DOHH2 (cell line): ENCODE data around the gene CD8B2.

Experiments used
- H3F3A ChIP-seq: fragments of 200-600 bp; sonication (generic), shearing (Covaris generic); 2 replicates; pipeline ENCODE4 v1.6.0; 2016; ENCODE audit warnings: antibody characterized with exemption, mild to moderate bottlenecking; ENCODE audit not compliant: control insufficient read depth, insufficient read depth
- H3K27ac ChIP-seq: fragments of 200-600 bp; sonication (generic); 2 replicates; pipeline ENCODE4 v1.5.1; 2014; ENCODE audit warnings: low read depth, mild to moderate bottlenecking, low read length, moderate library complexity
- H3K27me3 ChIP-seq: fragments of 200-600 bp; sonication (generic); 2 replicates; pipeline ENCODE4 v1.6.1; 2014; ENCODE audit warnings: mild to moderate bottlenecking, low read length, mixed read lengths; ENCODE audit not compliant: control insufficient read depth
- H3K36me3 ChIP-seq: fragments of 200-600 bp; sonication (generic); 2 replicates; pipeline ENCODE4 v1.6.1; 2014; ENCODE audit warnings: mild to moderate bottlenecking, low read length, moderate library complexity, mixed read lengths; ENCODE audit not compliant: control insufficient read depth
- H3K4me1 ChIP-seq: fragments of 200-600 bp; sonication (generic); 2 replicates; pipeline ENCODE4 v1.6.1; 2014; ENCODE audit warnings: mild to moderate bottlenecking, low read length, mixed read lengths; ENCODE audit not compliant: control insufficient read depth
- H3K4me2 ChIP-seq: fragments of 200-600 bp; sonication (generic); 2 replicates; pipeline ENCODE4 v1.6.0; 2014; ENCODE audit warnings: mild to moderate bottlenecking, low read length, moderate library complexity
- H3K4me3 ChIP-seq: fragments of 200-600 bp; sonication (generic); 2 replicates; pipeline ENCODE4 v1.5.1; 2014; ENCODE audit warnings: mild to moderate bottlenecking, low read length, mixed read lengths
- H3K79me2 ChIP-seq: fragments of 200-600 bp; sonication (generic); 2 replicates; pipeline ENCODE4 v1.6.1; 2014; ENCODE audit warnings: mild to moderate bottlenecking, low read length, mixed read lengths; ENCODE audit not compliant: control insufficient read depth
- H3K9me2 ChIP-seq: fragments of 200-600 bp; sonication (generic); replicated peaks from 2 replicates; pipeline ENCODE4 v1.6.1; 2014; ENCODE audit warnings: mild to moderate bottlenecking, low read length, mixed read lengths; ENCODE audit not compliant: control insufficient read depth
- H3K9me3 ChIP-seq: fragments of 200-600 bp; sonication (generic); 2 replicates; pipeline ENCODE4 v1.6.1; 2014; ENCODE audit warnings: antibody characterized with exemption, low read length, mixed read lengths; ENCODE audit not compliant: control insufficient read depth, insufficient read depth
- H4K20me1 ChIP-seq: fragments of 200-600 bp; sonication (generic); 2 replicates; pipeline ENCODE4 v1.6.0; 2014; ENCODE audit warnings: low read depth, mild to moderate bottlenecking, antibody characterized with exemption, low read length, moderate library complexity; ENCODE audit not compliant: control insufficient read depth, insufficient read depth
- CTCF ChIP-seq: fragments of 200-600 bp; sonication (generic); IDR thresholded peaks from one replicate; pipeline ENCODE4 v1.5.1; 2014; ENCODE audit warnings: antibody characterized with exemption, mild to moderate bottlenecking, low read depth, low read length; ENCODE audit not compliant: poor library complexity, severe bottlenecking
- EZH2phosphoT487 ChIP-seq: fragments of 200-600 bp; sonication (generic); IDR thresholded peaks from 2 replicates; pipeline ENCODE4 v1.6.1; 2017; ENCODE audit warnings: borderline replicate concordance, mild to moderate bottlenecking, antibody characterized with exemption, low read length, moderate library complexity, mixed read lengths

CD8B2 gene

GRCh38 chr2:106547164-106547903, 60.2 kb downstream of the CD8B2 start:
- Histone ChIP-seq H3K27ac (no peak overlapping the region), H3K4me1 (peaks cover 3% of the 10 kb centered on the region; the same call in 1 of the 2 replicates), H3K4me3 (no peak overlapping the region), H3F3A (no peaks in the 10 kb centered on the region), H3K79me2 (no peaks in the 10 kb centered on the region), H3K36me3 (no peaks in the 10 kb centered on the region), H3K27me3 (peaks cover 8% of the 10 kb centered on the region), H3K4me2 (no peak overlapping the region), H3K9me3 (no peaks in the 10 kb centered on the region), H4K20me1 (no peaks in the 10 kb centered on the region), H3K9me2 (no peaks in the 10 kb centered on the region)
- TF ChIP-seq EZH2phosphoT487 (no peak), CTCF (no peak)

GRCh38 chr2:106551417-106552130, 64.4 kb downstream of the CD8B2 start:
- Histone ChIP-seq H3K36me3 (no peaks in the 10 kb centered on the region), H4K20me1 (no peaks in the 10 kb centered on the region), H3K4me2 (no peak overlapping the region), H3K9me3 (no peaks in the 10 kb centered on the region), H3F3A (no peaks in the 10 kb centered on the region), H3K4me1 (no peaks in the 10 kb centered on the region), H3K27me3 (no peaks in the 10 kb centered on the region), H3K27ac (no peak overlapping the region), H3K79me2 (no peaks in the 10 kb centered on the region), H3K9me2 (no peaks in the 10 kb centered on the region), H3K4me3 (no peak overlapping the region)
- no peak for TF ChIP-seq EZH2phosphoT487
- no peak for TF ChIP-seq CTCF

- Histone ChIP-seq H3F3A (no peaks in the 10 kb centered on the region), H3K4me3 (no peak overlapping the region), H3K36me3 (no peaks in the 10 kb centered on the region), H3K9me2 (no peaks in the 10 kb centered on the region), H4K20me1 (no peaks in the 10 kb centered on the region), H3K27ac (no peak overlapping the region), H3K4me2 (no peak overlapping the region), H3K9me3 (no peaks in the 10 kb centered on the region), H3K27me3 (no peaks in the 10 kb centered on the region), H3K79me2 (no peaks in the 10 kb centered on the region), H3K4me1 (no peaks in the 10 kb centered on the region)
- TF ChIP-seq CTCF (no peak), EZH2phosphoT487 (no peak)
Observed at GRCh38 chr2:106552921-106553320, 65.8 kb downstream of the CD8B2 start.
